GM19455 (cell line): ENCODE measurements around the gene GTF2A1.
"Not testable (repeated sequence)": the region's sequence is repeated elsewhere in the genome, so short reads cannot be mapped to it uniquely, and the experiment has no call there.

Experiments
- ATAC-seq: cut with Tn5 transposase; IDR thresholded peaks from one replicate; pipeline ENCODE4 v1.9.1; 2021; ENCODE audit not compliant: unreplicated experiment

GTF2A1 gene

DNA sequence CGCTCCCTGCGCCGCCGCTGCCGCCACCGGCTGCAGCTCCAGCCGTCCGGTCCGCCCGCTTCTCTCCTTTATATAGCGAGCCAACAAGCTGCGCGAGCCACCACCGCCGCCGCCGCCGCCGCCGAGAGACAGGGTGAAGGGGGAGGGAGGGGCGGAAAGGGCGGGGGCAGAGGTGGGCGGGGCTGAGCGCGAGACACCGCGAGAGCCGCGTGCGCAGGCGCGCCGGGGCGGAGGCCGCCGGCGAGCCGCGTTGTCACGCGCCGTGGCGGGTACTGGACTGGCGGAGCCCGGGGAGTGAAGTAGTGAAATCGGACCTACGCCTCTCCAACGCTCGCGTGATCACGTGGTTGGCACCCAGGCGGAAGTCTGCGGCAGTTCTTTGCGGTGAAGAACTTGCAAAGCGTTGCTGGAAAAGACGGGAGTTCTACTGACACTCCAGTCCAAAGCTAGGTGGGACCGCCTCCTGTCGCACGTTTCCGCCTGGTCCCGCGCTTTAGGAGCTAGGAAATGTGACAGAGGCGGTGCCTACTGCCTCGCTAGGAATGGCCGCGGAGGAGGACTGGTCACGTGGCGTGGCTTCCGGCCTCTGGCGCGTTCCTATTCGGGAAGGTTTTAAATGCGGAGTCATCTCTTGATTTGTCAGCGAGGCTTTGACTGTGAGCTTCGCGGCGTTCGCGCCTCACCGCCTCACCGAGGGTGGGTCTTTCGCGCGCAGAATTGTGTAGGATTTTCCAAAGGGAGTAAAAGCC lies at the start of gene GTF2A1:
TSS of gene GTF2A1 (minus strand) at position 130 of the 749 bp plus-strand sequence. CDS start 441 bp downstream, outside the sequence.
- peak; percentile 72 for ATAC-seq

DNA sequence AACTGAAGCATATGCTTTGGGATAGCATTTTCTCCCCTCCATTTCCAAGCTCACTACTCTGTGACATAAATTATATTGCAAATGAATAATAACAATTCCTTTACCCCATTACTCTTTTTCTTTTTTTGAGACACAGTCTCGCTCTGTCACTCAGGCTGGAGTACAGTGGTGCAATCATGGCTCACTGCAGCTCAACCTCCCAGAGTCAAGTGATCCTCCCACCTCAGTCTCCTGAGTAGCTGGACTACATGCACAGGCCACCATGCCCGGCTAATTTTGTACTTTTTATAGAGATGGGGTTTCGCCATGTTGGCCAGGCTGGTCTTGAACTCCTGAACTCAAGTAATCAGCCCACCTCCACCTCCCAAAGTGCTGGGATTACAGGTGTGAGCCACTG lies 49.2 kb upstream of the GTF2A1 start:
- no peak for ATAC-seq

DNA sequence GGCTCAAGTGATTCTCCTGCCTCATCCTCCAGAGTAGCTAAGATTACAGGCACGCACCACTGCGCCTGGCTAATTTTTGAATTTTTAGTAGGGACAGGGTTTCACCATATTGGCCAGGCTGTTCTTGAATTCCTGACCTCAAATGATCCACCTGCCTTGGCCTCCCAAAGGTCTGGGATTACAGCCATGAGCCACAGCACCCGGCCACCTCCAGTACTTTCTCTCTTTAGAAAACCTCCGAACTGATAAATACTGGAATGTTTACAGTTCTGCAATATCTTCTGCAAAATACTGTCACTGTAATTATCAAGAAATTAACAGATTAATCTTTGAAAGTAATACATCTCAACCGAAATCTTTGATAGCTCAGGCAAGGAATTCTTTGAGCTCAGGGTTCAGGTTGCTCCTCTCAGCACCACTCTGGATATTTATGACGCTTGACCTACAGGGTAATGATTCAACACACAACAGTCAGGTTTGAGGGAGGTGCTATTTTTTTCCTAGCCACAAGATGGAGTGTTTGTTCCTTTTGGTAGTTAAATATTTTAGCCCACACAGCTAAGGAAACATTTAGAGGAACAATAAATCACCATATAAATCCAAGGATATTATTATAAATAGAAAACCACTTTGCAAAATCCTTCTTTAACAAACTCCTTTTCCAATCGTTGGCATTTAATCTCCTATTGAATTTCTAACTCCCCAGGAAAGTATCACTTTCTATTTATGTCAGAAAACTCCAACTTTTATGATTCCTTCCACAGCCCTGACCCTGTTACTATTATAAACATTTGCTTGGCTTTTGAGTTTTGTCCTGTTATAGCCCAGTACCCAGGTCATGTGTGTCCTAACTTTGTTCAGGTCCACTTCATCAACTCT lies 48.6 kb upstream of the GTF2A1 start:
- peak; percentile 68 for ATAC-seq

DNA sequence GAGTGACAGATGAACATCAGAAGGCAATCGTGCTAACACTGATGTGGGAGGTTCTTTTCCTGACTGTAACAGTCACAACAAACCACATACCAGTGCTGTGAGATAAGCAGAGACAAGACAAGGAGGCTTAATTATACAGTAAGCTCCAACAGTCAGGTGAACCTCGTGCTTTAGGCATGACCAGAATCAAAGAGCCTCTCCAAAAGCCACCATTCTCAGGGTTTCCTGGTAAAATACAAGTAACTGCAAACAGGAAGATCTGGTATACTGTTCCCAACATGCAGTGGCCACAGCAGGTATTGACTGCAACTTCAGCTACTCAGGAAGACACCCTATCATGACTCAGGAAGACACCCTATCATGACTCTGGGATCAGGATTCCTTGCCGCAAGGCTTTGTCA lies 47.3 kb upstream of the GTF2A1 start:
- ATAC-seq = no peak

DNA sequence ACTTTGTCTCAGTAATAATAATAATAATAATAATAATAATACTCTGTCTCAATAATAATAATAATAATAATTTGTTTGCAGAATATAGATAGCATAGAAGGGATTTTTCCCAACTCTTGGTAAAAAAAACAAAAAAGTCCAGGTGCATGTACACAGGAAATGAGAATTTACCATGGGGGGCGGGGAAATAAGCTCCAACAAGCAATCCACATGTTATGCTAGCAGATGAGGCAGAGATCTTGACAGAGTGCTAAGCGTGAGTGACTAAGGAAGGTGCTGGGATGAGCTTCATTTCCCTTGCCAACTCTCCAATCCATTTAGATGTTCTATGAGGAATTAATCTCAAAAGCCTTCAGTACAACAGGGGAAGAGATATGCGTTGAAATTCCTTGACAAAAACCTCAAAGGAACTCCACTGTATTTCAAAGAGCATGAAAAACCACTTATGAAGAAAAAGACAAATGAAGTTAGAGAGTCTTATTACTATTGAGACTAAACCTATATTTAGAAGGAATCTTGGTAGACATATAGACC lies 44.9 kb upstream of the GTF2A1 start:
- ATAC-seq = no peak

DNA sequence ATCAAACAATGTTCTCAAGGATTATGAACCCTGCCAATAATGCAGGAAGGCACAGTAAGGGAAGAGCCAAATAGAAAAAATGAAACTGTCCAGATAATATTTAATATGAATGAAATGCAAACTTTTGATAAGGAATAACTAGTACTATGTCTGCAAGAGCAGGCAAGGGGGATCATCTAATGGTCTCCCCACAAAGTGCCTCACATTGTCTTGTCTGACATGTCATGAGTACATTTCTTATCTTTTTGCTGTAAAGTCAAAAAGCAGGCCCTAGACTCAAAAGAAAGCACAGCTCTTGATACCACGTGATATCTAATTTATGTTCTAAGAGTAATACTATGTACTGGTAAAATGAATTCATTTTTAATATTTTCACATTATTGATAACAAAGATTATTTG lies 43.9 kb upstream of the GTF2A1 start:
- ATAC-seq = no peak

DNA sequence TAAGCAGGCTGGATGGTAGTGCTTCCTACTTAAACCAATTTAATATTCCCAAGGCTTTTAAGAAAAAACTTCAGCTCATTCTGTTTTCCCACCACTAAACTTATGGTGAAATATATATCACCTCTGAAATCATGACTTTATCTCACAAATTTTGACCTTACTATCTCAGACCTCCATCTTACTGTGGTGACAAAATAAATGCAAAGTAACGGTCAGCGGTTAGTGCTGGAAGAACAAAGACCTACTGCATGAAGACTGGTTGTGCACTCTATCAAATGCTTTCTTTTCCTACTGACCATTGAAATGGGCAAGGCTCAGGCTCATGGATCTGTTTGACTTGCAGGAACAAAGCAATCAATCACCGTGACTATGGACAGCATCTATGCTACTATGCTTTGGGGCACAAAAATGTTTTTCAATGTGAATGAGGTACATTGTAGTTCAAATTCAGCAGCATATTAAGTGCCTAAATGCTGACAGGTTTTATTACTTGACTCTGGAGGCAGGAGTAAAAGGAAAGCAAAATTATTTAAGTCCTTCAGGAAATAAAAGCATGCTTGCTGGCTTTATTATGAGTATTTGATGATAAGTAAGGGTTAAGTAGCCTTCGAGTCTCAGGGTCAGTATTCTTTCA lies 43.1 kb upstream of the GTF2A1 start:
- no peak for ATAC-seq

DNA sequence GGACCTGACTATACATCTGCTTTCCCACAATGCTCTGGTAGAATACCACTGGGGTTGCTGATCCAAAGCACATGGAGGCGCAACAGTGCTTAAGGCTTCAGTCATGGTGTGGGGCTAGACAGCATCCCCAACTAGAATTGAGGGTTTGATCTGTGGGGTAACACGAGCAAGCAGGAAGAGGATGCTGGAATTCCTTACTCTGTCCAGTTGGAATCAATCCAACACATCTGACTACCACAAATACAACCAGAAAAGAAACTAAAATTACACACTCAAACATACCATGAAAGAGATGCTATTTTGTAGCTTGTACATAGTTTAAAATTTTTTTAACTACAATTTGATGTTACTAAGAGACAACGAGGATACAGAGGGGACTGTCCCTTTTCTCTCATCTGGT lies 40.4 kb upstream of the GTF2A1 start:
- ATAC-seq = no peak

DNA sequence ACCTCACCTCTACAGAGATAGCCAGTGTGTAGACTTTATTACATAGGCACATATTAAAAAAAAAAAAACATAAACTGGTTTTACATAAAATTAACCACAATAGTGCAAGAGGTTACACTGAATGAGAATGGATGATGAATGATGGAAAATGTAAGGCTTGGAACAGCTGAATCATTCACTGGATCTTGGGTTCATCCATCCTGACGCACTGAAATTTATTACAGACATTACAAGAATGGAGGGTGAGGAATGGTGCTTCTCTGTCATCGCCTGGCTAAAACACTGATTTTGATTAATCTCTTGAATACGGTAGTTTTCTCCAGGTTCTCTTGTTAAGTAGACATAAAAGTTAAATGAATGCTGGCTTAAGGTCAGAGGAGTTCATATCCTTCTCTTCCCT lies 40.0 kb upstream of the GTF2A1 start:
- ATAC-seq = no peak

DNA sequence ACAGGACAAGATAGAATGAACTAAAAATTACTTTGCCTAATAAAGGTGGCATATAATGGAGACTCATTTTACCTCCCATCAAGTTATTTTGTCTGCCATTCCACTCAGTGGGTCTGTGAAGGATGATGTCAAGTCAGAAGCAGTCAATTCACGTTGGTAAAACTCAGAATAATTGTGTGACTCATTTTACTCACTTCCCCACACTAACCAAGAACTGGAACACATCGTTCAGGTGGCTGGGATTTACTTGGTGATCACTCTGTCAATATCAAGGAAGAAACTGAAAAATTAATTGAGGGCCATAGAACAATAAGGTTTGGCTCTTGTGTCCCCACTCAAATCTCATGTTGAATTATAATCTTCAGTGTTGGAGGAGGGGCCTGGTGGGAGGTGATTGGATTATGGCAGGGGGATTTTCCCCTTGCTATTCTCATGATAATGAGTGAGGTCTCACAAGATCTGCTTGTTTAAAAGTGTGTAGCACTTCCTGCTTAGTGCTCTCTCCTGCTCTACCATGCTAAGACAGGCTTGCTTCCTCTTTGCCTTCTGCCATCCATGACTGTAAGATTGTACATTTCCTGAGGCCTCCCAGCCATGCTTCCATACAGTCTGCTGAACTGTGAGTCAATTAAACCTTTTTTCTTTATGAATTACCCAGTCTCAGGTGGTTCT lies 35.7 kb upstream of the GTF2A1 start:
- ATAC-seq = no peak

DNA sequence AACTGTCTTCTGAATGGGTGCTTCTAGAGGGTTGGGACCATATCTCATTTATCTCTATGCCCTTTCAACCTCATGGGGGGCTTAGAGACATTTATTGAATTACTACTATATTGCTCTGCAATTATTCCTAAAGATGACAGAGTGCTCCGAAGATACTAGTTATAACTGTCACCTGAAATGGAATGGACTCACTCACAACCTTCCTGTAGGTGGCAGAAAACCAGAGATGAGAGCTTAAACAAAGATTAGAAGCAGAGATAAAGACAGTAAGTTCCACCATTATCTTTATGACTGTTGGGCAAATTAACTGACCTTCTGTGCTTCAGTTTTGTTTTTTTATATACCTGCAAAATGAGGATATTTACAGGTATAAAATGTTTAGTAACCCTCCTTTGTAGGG lies 31.5 kb upstream of the GTF2A1 start:
- no peak for ATAC-seq

DNA sequence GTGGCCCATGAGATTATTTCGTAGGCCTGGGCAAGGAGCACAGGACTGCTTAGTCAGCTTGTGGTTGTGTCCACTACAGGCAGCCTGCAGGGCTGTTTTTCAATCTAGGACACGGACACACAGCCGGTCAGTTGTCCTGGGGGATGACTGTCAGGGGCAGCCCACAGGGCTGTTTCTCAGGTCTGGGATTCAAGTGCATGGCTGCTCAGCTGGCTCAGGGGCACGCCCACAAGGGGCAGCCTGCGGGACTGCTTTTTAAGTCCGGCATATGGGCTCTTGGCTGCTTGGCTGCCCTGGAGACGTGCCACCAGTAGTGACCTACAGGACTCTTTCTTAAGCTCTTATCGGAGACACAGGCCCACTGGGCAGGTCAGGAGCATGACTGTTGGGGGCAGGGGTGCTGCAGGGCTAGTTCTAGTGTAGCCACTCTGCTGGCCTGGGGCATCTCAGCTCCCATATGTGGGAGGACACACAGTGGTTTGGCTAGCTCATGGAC lies 26.6 kb upstream of the GTF2A1 start:
- ATAC-seq = no peak

DNA sequence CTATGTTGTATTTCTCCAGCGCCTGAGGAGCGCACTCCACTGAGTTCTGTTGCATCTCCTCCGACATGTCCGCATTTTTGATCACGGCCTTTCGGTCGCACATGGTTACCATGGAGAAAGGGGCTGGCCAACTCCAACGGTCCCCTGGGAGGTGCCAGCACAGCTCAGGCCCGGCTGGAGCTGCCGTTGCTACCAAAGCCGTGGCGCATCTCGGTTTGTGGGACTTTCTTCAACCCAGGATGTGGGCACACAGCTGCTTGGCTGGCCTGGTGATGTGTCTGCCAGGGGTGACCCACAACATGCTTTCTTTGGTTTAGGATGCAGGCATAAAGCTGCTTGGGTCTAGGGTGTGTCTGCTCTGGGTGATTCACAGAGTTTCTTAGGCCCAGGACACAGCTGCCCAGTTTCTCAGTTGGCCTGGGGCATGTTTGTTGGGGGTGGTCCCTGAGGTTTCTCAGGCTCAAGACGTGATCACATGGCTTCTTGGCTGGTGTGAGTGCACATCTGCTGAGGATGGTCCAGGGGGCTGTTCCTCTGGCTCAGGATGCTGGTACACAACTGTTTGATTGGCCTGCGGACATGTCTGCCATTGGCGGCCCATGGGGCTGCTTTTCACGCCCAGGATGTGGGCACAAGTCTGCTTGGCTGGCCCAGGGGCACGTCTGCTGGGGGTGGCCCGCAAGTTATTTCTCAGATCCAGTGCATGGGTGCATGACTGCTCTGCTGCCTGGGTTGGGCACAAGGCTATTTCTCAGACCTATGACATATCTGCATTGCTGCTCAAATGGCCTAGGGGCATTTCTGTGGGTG lies 25.9 kb upstream of the GTF2A1 start:
- no peak for ATAC-seq

DNA sequence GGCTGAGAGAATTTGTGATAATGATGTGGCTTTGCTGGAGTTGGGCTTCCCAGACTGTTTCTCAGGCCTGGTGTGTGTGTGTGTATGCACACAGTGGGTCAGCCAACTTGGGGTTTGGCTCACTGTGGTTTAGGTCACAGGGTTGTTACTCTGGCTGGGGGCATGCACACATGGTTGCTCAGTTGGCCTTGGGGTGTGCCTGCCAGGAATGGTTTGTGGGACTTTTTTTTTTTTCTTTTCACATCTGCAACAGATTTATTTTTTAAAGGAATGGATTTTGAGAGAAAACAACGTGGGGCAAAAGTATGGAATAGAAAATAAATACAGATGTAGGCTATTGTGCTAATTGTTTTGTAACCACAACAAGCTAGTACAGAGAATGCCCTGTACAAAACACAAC lies 25.0 kb upstream of the GTF2A1 start:
- no peak for ATAC-seq

DNA sequence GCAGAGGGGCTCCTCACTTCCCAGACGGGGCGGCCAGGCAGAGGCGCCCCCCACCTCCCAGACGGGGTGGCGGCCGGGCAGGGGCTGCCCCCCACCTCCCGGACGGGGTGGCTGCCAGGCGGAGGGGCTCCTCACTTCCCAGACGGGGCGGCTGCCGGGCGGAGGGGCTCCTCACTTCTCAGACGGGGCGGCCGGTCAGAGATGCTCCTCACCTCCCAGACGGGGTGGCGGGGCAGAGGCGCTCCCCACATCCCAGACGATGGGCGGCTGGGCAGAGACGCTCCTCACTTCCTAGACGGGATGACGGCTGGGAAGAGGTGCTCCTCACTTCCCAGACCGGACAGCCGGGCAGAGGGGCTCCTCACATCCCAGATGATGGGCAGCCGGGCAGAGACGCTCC lies 23.7 kb upstream of the GTF2A1 start:
- not testable (repeated sequence) for ATAC-seq

DNA sequence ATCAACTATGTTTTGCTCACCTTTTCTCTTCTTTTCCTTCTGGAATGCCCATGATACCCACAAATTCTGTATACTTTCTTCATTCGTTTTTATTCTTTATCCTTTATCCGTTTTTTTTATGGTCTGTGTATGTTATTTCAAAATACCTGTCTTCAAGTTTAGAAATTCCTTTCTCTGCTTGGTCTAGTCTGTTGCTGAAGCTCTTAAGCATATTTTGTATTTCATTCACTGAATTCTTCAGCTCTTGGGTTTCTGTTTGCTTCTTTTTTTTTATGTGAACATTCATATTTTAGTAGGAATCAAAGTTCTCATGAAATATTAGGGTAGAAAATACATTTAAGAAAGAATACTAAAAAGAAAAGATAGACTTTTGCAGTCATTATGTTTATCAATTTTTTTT lies 22.7 kb upstream of the GTF2A1 start:
- ATAC-seq = no peak

DNA sequence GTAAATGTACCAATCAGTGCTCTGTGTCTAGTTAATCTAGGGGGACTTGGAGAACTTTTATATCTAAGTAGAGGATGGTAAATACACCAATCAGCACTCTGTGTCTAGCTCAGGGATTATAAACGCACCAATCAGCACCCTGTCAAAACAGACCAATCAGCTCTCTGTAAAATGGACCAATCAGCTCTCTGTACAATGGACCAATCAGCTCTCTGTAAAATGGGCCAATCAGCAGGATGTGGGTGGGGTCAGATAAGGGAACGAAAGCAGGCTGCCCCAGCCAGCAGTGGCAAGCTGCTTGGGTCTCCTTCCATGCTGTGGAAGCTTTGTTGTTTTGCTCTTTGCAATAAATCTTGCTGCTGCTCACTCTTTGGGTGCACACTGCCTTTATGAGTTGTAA lies 16.1 kb upstream of the GTF2A1 start:
- ATAC-seq = not testable (repeated sequence)

DNA sequence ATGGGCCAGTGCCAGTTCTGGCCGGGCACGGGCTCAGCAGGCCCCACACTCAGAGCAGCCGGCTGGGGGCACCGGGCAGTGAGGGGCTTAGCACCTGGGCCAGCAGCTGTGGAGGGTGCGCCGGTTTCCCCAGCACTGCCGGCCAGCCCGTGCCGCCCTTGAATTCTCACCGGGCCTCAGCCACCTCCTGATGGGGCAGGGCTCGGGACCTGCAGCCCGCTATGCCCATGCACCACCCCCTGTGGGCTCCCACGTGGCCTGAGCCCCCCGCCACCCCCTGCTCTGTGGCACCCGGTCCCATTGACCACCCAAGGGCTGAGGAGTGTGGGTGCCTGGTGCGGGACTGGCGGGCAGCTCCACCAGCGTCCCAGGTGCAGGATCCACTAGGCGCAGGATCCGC lies 15.4 kb upstream of the GTF2A1 start:
- ATAC-seq = no peak

DNA sequence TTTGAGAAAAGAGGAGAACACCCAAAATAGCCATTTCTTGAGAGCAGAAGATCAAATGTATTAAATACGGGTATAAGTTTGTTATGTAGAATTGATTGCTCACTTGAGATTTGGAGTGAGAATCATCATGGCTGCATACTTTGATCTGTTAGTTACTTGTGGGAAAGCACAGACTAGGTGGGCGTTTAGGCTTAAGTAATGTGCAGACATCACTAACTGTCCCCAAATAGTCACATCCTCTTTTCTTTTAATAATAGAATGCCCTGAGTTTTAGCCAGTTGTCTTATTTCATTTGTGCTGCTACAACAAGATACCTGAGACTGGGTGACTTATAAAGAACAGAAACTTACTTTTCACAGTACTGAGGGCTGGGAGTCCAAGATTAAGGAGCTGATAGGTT lies 14.3 kb upstream of the GTF2A1 start:
- ATAC-seq = no peak

DNA sequence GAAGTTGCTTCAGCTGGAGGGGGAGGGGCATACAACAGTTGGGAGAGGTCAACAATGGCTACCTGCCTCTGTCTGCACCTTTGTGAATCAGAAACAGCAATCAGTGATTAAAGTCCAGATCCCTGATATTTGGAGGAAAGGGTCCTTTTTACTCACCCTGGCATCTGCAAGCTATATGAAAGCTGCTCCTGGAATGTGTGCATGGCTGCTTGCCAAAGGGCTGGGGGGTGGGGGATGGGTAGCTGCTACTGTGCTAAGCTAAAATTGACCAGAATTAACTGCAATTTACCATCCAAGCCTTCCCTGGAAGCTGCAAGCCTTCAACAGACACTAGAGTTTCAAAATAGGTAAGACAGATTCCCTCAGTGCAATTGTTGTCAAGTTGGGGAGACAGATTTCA lies 13.5 kb upstream of the GTF2A1 start:
- no peak for ATAC-seq
